ENCODE measurements around the gene ALDOB. TPM values are rescaled to one million over a fixed set of nuclear protein-coding genes. Genes with fewer than 3 reads are reported as not detected.

Gene ALDOB
- total RNA-seq, 1 donor from 2014 or later, result not detected

GRCh38 chr9:101457003-101457402 lies 21.4 kb upstream of the ALDOB start:
- DNase-seq (ENCODE audit: low read depth), result no peak

GRCh38 chr9:101455656-101456240 lies 20.2 kb upstream of the ALDOB start:
- no peak for DNase-seq (ENCODE audit: low read depth)

GRCh38 chr9:101453776-101454570 lies 18.4 kb upstream of the ALDOB start:
- no peak for DNase-seq (ENCODE audit: low read depth)

- DNase-seq (ENCODE audit: low read depth), result no peak
Measured at GRCh38 chr9:101451498-101451897, 15.9 kb upstream of the ALDOB start.

- no peak for DNase-seq (ENCODE audit: low read depth)
Measured at GRCh38 chr9:101450931-101451330, 15.4 kb upstream of the ALDOB start.

GRCh38 chr9:101449071-101449721 lies 13.6 kb upstream of the ALDOB start:
- peak; percentile 57 for DNase-seq (ENCODE audit: low read depth)

- DNase-seq (ENCODE audit: low read depth), result no peak
Measured at GRCh38 chr9:101448680-101449070, 13.1 kb upstream of the ALDOB start.

GRCh38 chr9:101446732-101447131 lies 11.2 kb upstream of the ALDOB start:
- DNase-seq (ENCODE audit: low read depth), result no peak

GRCh38 chr9:101445353-101446029 lies 9.9 kb upstream of the ALDOB start:
- DNase-seq (ENCODE audit: low read depth), result peak; percentile 50

GRCh38 chr9:101443364-101443771 lies 7.8 kb upstream of the ALDOB start:
- DNase-seq (ENCODE audit: low read depth), result no peak

GRCh38 chr9:101442736-101443135 lies 7.2 kb upstream of the ALDOB start:
- DNase-seq (ENCODE audit: low read depth), result no peak

- DNase-seq (ENCODE audit: low read depth), result no peak
Measured at GRCh38 chr9:101442318-101442717, 6.7 kb upstream of the ALDOB start.

- DNase-seq (ENCODE audit: low read depth), result no peak
Measured at GRCh38 chr9:101440714-101441230, 5.2 kb upstream of the ALDOB start.

GRCh38 chr9:101438523-101438922 lies 2.9 kb upstream of the ALDOB start:
- no peak for DNase-seq (ENCODE audit: low read depth)

GRCh38 chr9:101437806-101438232 lies 2.2 kb upstream of the ALDOB start:
- peak; percentile 38 for DNase-seq (ENCODE audit: low read depth)

- no peak for DNase-seq (ENCODE audit: low read depth)
Measured at GRCh38 chr9:101434998-101435397, 576 bp downstream of the ALDOB start.

GRCh38 chr9:101433229-101433628 lies 2.3 kb downstream of the ALDOB start:
- no peak for DNase-seq (ENCODE audit: low read depth)

- no peak for DNase-seq (ENCODE audit: low read depth)
Measured at GRCh38 chr9:101432740-101433139, 2.8 kb downstream of the ALDOB start.

GRCh38 chr9:101432171-101432570 lies 3.4 kb downstream of the ALDOB start:
- no peak for DNase-seq (ENCODE audit: low read depth)

GRCh38 chr9:101429736-101430135 lies 5.8 kb downstream of the ALDOB start:
- no peak for DNase-seq (ENCODE audit: low read depth)

- DNase-seq (ENCODE audit: low read depth), result no peak
Measured at GRCh38 chr9:101428909-101429308, 6.7 kb downstream of the ALDOB start.

All from renal cortical epithelial cell (primary cell).